Measurements from ENCODE around the gene RBMS1.
A peak's percentile ranks its signal among the peaks of the same experiment; 100 is the strongest.

Gene RBMS1

GRCh38 chr2:160319700-160320099 is 173.9 kb downstream of the RBMS1 start:
- DNase-seq (no peak), ATAC-seq (no peak)
- no peaks in the 10 kb centered on the region for H3K27me3 Mint-ChIP-seq
- H3K27ac Mint-ChIP-seq = no peak overlapping the region
- no peak overlapping the region for H3K4me3 Mint-ChIP-seq
- H3K36me3 Mint-ChIP-seq (ENCODE audit: low read depth) = peaks cover 2% of the 10 kb centered on the region
- no peaks in the 10 kb centered on the region for H3K9me3 Mint-ChIP-seq
- peaks cover 67% of the 10 kb centered on the region for H3K4me1 Mint-ChIP-seq

DNA sequence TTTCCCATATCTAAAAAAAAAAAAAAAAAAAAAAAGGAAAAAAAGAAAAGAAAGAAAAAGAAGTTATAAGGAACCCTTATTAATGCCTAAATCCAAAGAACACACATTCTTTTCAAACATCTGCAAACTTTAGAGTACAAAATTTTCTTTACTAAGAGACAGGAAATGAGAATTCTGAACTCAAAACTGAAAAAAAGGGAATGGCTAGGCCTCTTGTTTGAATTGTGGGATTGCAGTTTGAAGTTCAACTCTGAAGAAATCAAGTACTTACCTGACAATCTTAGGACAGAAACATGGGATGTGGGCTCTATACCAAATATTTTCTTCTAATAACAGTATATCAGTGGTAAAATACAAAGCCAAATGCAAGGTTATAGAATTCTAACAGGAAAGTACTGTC is 175.4 kb downstream of the RBMS1 start:
- Mint-ChIP-seq H3K27ac (no peak overlapping the region), H3K27me3 (no peaks in the 10 kb centered on the region), H3K4me1 (peaks cover 53% of the 10 kb centered on the region), H3K4me3 (no peak overlapping the region), H3K36me3 (ENCODE audit: low read depth) (peaks cover 2% of the 10 kb centered on the region), H3K9me3 (no peaks in the 10 kb centered on the region)
- no peak for ATAC-seq
- DNase-seq = no peak

DNA sequence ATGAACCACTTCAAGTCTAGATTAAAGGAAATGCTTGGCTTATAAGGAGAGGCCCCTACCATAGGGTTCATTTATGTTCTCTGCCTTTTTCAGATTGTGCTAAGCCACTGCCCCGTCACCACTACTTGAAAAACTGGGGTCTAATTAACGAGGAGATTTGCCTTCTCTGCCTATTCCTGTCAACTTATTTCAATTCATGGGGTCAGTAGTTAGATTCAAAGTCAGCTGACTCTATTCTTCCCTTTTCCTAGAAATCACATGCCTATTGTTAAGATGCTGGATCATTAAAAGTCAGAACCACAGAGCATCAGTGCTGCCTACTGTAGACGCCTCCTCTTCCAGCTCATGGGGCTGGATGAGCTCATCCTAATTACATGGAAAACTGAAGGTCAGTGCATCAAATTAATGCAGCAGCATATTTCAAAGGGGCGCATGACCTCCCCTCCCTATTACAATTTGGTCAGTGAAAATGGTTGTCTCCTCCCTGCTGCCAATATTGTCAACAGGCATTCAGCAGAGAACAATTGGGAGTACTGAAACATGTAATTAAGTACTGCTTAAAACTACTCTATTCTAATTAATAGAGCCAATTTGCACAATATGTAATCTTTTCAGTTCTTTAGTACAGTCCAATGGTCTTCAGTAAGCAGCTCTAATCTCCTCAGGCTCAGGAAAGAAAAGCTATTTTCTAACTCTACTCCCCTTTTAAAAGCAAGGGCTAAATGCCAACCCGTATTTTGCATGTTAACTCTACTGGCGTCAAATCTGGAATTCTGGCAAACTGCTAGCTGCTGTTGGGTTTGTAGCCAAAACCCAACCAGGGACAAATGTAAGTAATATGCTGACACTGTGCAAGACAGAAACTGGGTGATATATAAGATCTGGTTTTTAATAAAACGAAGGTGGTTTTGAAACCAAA is 176.2 kb downstream of the RBMS1 start:
- peaks cover 2% of the 10 kb centered on the region for H3K36me3 Mint-ChIP-seq (ENCODE audit: low read depth)
- H3K27me3 Mint-ChIP-seq = no peaks in the 10 kb centered on the region
- H3K4me1 Mint-ChIP-seq = peaks cover 46% of the 10 kb centered on the region
- H3K9me3 Mint-ChIP-seq = no peaks in the 10 kb centered on the region
- no peak overlapping the region for H3K27ac Mint-ChIP-seq
- ATAC-seq = no peak
- DNase-seq = no peak
- H3K4me3 Mint-ChIP-seq = no peak overlapping the region

DNA sequence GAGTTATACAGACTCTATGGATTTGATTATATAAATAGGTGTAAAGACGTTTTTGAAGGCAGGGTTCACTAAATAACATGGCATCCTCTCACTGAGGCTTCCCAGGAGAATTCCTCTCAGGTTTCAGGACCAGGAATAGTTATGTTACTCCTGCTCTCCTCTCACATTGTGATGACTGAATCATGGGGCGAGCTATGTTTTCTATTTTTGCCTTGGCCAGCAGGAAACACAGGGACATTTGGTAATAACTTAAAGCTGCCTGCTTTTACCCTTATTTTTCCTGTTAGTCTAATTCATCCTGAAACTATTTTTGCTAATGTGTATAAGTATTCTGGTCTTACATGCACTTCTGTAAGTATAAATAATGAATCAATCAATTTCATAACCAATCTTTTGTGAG is 178.3 kb downstream of the RBMS1 start:
- Mint-ChIP-seq H3K27me3 (no peaks in the 10 kb centered on the region), H3K36me3 (ENCODE audit: low read depth) (peaks cover 8% of the 10 kb centered on the region), H3K4me3 (no peak overlapping the region), H3K9me3 (no peaks in the 10 kb centered on the region), H3K4me1 (peaks cover 24% of the 10 kb centered on the region), H3K27ac (no peak overlapping the region)
- no peak for DNase-seq
- no peak for ATAC-seq

DNA sequence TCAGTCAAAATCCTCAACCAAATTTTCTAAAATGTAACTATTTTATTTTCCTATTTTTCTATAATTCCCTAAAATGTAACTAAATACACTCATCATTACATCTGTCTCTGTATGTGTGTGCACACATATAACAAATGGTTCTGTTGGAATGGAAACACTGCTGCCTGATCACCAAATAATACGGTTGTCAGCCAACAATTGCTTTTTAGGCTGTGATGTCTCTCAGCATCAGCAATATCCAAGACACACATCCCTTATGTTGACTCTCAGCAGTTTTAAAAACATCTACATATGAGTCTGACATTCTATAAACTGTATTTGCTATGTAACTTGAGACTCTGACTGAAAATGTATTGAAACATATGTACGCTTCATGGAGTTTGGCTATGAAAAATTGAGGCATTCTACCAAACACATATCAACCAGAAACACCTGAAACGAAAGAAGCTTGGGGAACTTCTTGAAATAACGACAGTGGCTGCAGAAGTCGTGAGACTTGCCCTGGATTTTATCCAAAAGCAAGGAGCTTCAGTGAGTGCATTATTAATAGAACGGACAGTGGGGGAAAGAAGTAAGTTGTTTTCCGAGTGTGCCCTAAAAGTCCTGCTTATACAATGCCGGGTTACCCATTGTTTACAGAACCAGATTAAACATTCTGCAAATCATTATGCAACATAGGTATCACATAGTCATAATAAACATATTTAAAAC is 183.3 kb downstream of the RBMS1 start:
- Mint-ChIP-seq H3K9me3 (no peaks in the 10 kb centered on the region), H3K27ac (no peak overlapping the region), H3K4me3 (no peak overlapping the region), H3K36me3 (ENCODE audit: low read depth) (peaks cover 24% of the 10 kb centered on the region), H3K27me3 (no peaks in the 10 kb centered on the region), H3K4me1 (no peaks in the 10 kb centered on the region)
- ATAC-seq (no peak), DNase-seq (no peak)

- H3K27ac Mint-ChIP-seq = no peak overlapping the region
- no peaks in the 10 kb centered on the region for H3K9me3 Mint-ChIP-seq
- no peaks in the 10 kb centered on the region for H3K4me1 Mint-ChIP-seq
- no peaks in the 10 kb centered on the region for H3K27me3 Mint-ChIP-seq
- peaks cover 24% of the 10 kb centered on the region for H3K36me3 Mint-ChIP-seq (ENCODE audit: low read depth)
- ATAC-seq = no peak
- no peak overlapping the region for H3K4me3 Mint-ChIP-seq
- no peak for DNase-seq
Observed at GRCh38 chr2:160309585-160309984, 184.0 kb downstream of the RBMS1 start.

GRCh38 chr2:160308915-160309314 is 184.7 kb downstream of the RBMS1 start:
- Mint-ChIP-seq H3K4me1 (no peaks in the 10 kb centered on the region), H3K9me3 (no peaks in the 10 kb centered on the region), H3K27me3 (no peaks in the 10 kb centered on the region), H3K4me3 (no peak overlapping the region), H3K27ac (no peak overlapping the region), H3K36me3 (ENCODE audit: low read depth) (peaks cover 24% of the 10 kb centered on the region)
- DNase-seq = no peak
- ATAC-seq = no peak

GRCh38 chr2:160308476-160308875 is 185.1 kb downstream of the RBMS1 start:
- DNase-seq (no peak), ATAC-seq (no peak)
- H3K4me1 Mint-ChIP-seq = no peaks in the 10 kb centered on the region
- peaks cover 26% of the 10 kb centered on the region for H3K36me3 Mint-ChIP-seq (ENCODE audit: low read depth)
- H3K27ac Mint-ChIP-seq = no peak overlapping the region
- H3K9me3 Mint-ChIP-seq = no peaks in the 10 kb centered on the region
- H3K27me3 Mint-ChIP-seq = no peaks in the 10 kb centered on the region
- H3K4me3 Mint-ChIP-seq = no peak overlapping the region

DNA sequence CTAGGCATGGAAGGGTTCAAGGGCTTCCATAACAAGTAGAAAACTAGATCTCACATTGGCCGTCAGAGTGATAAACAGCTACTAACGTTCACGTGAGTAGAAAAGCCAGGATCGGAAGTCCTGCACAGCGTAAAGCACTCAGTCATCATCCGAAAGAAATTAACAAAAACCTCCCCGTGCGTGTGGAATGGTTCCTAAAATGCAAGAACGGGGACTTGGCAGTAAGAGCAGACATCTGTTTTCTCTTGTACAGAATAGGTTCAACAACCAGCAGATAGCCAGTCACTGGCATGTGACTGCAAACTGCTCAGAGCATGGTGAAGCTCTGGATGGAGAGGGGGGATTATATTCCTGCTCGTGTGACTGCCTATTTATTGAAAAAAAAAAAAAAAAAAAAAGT is 186.6 kb downstream of the RBMS1 start:
- Mint-ChIP-seq H3K36me3 (ENCODE audit: low read depth) (peaks cover 28% of the 10 kb centered on the region), H3K4me3 (no peak overlapping the region), H3K27me3 (no peaks in the 10 kb centered on the region), H3K9me3 (no peaks in the 10 kb centered on the region), H3K27ac (no peak overlapping the region), H3K4me1 (peaks cover 4% of the 10 kb centered on the region)
- DNase-seq (no peak), ATAC-seq (no peak)

DNA sequence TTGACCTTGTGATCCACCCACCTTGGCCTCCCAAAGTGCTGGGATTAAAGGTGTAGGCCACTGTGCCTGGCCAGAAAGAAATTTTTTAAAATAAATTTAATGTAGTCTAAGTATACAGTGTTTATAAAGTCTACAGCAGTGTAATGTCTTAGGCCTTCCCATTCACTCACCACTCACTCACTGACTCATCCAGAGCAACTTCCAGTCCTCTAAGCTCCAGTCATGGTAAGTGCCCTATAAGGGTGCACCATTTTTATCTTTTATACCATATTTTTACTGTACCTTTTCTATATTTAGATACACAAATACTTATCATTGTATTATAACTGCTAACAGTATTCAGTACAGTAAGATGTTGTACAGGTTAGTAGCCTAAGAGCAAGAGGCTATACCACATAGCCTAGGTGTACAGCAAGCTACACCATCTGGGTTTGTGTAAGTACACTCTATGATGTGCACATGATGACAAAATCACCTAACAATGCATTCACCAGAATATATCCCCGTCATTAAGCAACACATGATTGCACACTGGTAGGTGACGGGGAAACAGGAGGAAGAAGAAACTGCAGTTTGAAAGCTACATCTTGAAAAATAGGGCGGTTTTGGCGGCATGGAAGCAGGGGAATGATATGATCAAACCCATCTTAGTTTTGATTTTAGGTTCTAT is 188.4 kb downstream of the RBMS1 start:
- no peak for DNase-seq
- Mint-ChIP-seq H3K36me3 (ENCODE audit: low read depth) (peaks cover 26% of the 10 kb centered on the region), H3K4me3 (no peak overlapping the region), H3K9me3 (no peaks in the 10 kb centered on the region), H3K27ac (no peak overlapping the region), H3K27me3 (no peaks in the 10 kb centered on the region), H3K4me1 (peaks cover 18% of the 10 kb centered on the region)
- ATAC-seq = no peak

DNA sequence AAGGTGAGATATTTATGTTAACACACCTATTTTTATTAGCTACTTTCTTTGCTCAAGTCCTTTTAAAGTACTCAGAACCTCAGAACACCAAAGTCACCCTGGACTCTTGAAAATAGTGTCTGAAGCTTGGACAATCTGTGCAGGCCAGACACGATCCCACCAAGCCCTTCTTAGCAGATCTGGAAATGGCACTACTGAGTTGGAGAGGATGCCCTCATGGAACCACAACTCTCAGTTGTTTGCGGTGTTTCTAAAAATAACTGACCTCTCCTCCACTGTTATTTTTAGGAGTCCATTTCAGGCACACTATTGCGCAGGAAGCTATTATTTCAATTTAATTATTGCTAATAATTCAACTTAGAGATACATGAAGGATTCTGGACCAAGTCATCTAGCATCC is 190.1 kb downstream of the RBMS1 start:
- Mint-ChIP-seq H3K4me1 (peaks cover 35% of the 10 kb centered on the region), H3K36me3 (ENCODE audit: low read depth) (peaks cover 37% of the 10 kb centered on the region), H3K27ac (no peak overlapping the region), H3K4me3 (no peak overlapping the region), H3K9me3 (no peaks in the 10 kb centered on the region), H3K27me3 (no peaks in the 10 kb centered on the region)
- no peak for ATAC-seq
- no peak for DNase-seq

DNA sequence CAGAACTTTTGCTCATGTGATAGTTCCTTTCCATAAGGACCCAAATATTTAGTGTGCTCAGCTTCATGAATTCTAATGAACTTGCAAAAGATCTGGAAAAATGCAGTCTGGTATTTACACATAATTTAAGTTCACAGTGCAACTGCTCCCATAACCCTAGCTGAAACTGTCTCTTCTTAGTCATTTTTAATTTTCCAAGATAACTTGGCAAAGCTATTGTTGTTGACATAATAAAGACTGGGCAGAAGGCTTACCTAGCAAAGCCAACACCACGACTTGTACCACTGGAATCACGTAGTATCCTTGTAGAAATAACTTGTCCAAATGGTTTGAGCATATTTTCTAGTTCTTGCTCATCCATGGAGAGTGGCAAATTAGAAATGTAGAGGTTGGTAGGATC is 190.5 kb downstream of the RBMS1 start:
- Mint-ChIP-seq H3K36me3 (ENCODE audit: low read depth) (peaks cover 39% of the 10 kb centered on the region), H3K27ac (no peak overlapping the region), H3K9me3 (no peaks in the 10 kb centered on the region), H3K4me3 (no peak overlapping the region), H3K4me1 (peaks cover 39% of the 10 kb centered on the region), H3K27me3 (no peaks in the 10 kb centered on the region)
- DNase-seq = no peak
- ATAC-seq = no peak

- Mint-ChIP-seq H3K4me3 (no peak overlapping the region), H3K9me3 (no peaks in the 10 kb centered on the region), H3K27ac (peak overlapping the region; percentile 41), H3K36me3 (ENCODE audit: low read depth) (peaks cover 49% of the 10 kb centered on the region), H3K4me1 (peaks cover 56% of the 10 kb centered on the region), H3K27me3 (no peaks in the 10 kb centered on the region)
- DNase-seq = no peak
- ATAC-seq = peak; percentile 96
Observed at GRCh38 chr2:160301420-160301819, 192.2 kb downstream of the RBMS1 start.

DNA sequence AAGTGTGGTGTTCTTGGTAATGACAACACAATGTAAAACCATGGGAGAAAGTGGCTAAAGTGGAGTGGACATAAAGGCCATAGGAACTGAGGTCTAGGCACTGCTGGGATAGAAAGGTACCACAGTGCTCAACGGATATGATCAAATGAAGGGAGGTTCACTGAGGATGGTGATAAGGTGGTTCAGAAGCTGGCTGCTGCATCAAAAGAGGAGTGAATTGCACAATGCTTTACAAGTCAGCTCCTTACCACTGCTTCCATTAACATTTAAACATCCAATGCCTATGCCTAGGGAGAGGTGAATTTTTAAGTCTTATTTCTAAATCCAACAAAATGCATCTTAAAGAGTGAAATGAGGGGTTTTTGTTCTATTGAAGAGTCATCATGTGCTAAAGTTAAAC is 193.4 kb downstream of the RBMS1 start:
- ATAC-seq = no peak
- H3K27me3 Mint-ChIP-seq = no peaks in the 10 kb centered on the region
- H3K4me1 Mint-ChIP-seq = peaks cover 68% of the 10 kb centered on the region
- DNase-seq = no peak
- no peak overlapping the region for H3K4me3 Mint-ChIP-seq
- peaks cover 57% of the 10 kb centered on the region for H3K36me3 Mint-ChIP-seq (ENCODE audit: low read depth)
- peak overlapping the region; percentile 53 for H3K27ac Mint-ChIP-seq
- no peaks in the 10 kb centered on the region for H3K9me3 Mint-ChIP-seq

DNA sequence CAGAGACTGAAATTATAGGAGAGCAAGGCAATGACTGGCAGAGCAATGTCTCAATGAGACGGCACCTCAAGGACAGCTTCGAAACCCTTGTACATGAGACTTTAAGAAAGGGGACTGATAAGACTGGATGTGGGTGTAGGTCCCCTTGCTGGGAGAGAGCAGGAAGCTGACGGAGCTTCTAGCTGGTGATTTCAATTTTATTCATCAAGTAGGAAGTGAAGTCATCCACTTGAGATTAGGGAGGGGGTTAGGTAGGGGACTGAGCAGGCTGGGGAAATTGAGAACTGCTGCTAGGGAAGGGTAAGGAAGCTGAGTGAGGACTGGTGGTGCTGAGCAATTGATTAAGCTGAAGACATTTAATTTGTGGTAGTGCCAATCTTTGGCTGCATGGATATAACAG is 194.1 kb downstream of the RBMS1 start:
- H3K36me3 Mint-ChIP-seq (ENCODE audit: low read depth) = peaks cover 61% of the 10 kb centered on the region
- H3K9me3 Mint-ChIP-seq = no peaks in the 10 kb centered on the region
- H3K4me1 Mint-ChIP-seq = peaks cover 74% of the 10 kb centered on the region
- H3K27ac Mint-ChIP-seq = peak overlapping the region; percentile 53
- no peak for DNase-seq
- no peaks in the 10 kb centered on the region for H3K27me3 Mint-ChIP-seq
- no peak overlapping the region for H3K4me3 Mint-ChIP-seq
- ATAC-seq = peak; percentile 22
